Stimulated activated CD8-positive, alpha-beta memory T cell treated with anti-CD3 and anti-CD28 coated beads, Interleukin-7, amount 100 ng/mL, for 48 hours (primary cell): ENCODE results near the gene NTSR1.

ENCODE experiments used
- DNase-seq, 2 donors: peaks; one replicate each; pipeline ENCODE4 v3.0.0-alpha.2; 2020; ENCODE audit warnings: low read depth in 1 of 2; ENCODE audit errors: extremely low read depth in 1 of 2

NTSR1 gene

DNA sequence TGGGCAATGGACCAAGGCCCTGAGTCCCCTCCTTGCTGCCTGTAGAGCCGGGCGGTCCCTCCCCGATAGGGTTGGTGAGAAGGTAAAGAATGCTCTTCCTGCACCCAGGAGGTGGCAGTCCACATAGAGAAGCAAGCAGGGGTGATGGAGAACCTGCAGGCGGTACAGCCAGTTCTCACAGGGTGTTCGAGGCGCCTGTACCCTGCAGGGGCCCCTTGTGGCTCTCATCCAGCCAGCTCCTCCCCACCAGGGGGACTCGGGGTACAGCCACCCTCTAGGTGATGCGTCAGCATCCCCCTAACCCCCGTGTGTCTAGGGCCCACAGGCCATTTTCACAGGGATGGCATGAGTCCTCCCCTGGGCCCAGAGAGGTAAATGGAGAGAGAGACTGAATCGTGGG is 103.1 kb downstream of the NTSR1 start:
- no peak for DNase-seq
